Motor neuron (in vitro differentiated cells): ENCODE data around the gene TRIM67. TPM values are rescaled to one million over a fixed set of nuclear protein-coding genes. Genes with fewer than 3 reads are reported as not detected.
A peak's percentile ranks its signal among the peaks of the same experiment; 100 is the strongest.
"Not testable (repeated sequence)": the region's sequence is repeated elsewhere in the genome, so short reads cannot be mapped to it uniquely, and the experiment has no call there.

Experiments
- ATAC-seq, 8 experiments: fragments of 200-7000 bp; cut with Tn5 transposase; replicated peaks in 6 of 8; 2 replicates each; pipeline ENCODE4 v1.8.0; 2021; ENCODE audit warnings: mild to moderate bottlenecking in 8 of 8, moderate library complexity in 8 of 8
- H3K27ac ChIP-seq, 2 donors: fragments of 250-450 bp; sonication (Bioruptor Pico); 2 replicates each; pipeline ENCODE4 v1.9.0; 2021; ENCODE audit warnings: antibody characterized with exemption in 2 of 2, mild to moderate bottlenecking in 2 of 2, moderate library complexity in 1 of 2
- H3K4me1 ChIP-seq, 2 donors: fragments of 250-450 bp; sonication (Bioruptor Pico); replicated peaks in 1 of 2; 2 replicates each; pipeline ENCODE4 v1.6.1; 2021; ENCODE audit warnings: antibody characterized with exemption in 2 of 2, mild to moderate bottlenecking in 2 of 2, moderate library complexity in 1 of 2
- H3K4me3 ChIP-seq, 5 donors: fragments of 250-450 bp; sonication (Bioruptor Pico); 2 replicates each; pipeline ENCODE4 v1.9.0; 2021; ENCODE audit warnings: antibody characterized with exemption in 5 of 5, mild to moderate bottlenecking in 5 of 5, moderate library complexity in 4 of 5
- WGBS, 10 experiments: fragments of 450-650 bp; shearing (Covaris generic); methylation state at CpG; one replicate each; pipeline ENCODE4 v1.0.0; 2022; 5-methylcytosine and 5-hydroxymethylcytosine counted together
- in situ Hi-C, 9 experiments: fragments of 400-800 bp; cut with MboI; loops; one replicate each; pipeline ENCODE4 v1.15.0; 2021; ENCODE audit warnings: low sequenced_read_pairs in 9 of 9, low pct_unique_long_range_greater_than_20kb in 2 of 9; ENCODE audit not compliant: unreplicated experiment in 9 of 9
- total RNA-seq, 8 experiments: library from RNA; unstranded; fragments of 300-600 nt; gene quantifications; 2 replicates each; pipeline versions ENCODE4 v1.2.3 to v1.2.4, GENCODE V29; 2022

Gene TRIM67
- 10 to 100 TPM in 4 of 8 experiments, 1 to 10 TPM in 2, under 1 TPM in 2; 0.18 to 21.8 (median 9.5) TPM for total RNA-seq

DNA sequence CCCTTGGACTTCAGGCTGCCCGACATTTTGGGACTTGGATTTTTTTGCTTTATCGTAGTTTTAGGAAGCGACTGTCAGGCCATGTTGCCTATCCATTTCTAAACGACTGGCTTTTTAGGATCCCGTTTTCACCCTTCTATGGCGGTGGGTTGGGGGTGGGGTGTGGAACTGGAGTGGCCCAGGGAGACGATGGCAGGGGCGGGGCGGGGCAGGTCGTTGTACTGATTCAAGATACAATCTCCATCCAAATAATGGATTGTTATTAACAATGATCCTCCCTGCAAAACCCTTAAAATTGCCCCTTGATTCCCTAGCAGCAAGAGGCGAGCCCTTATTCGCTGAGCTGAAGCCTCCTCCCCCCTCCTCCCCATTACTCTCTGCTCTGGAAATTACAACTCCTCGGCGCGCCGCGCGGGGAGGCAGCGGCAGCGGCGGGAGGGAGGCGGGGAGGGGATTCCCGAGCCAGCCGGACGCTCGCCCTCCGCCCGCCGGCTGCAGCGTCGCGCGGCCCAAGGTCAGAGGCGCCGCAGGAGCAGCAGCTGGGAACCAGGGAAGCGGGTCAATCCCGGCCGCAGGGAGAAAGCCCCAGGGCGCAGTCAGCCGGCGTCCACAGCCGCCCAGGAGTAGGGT, at the start of gene TRIM67:
Gene TRIM67, plus strand, starts transcription at position 392 of the 630 bp plus-strand sequence. CDS start 912 bp downstream, outside the sequence.
- Histone ChIP-seq H3K4me3 (peak within 1 kb of the TSS; percentile 40 to 68 (median 54)), H3K4me1 (peaks cover 19 to 36% of the 10 kb centered on the region in 2 donors), H3K27ac (peak within 1 kb of the TSS; percentile 63 to 85)
- in situ Hi-C loops, result no loop called here
- peak; percentile 50 to 81 (median 72) for ATAC-seq
- 0 to 2% (median 0%) methylated on average over 1 to 6 of the region's 42 CpGs; no CpG with 5 or more reads in 5 of the 10 experiments for WGBS, 10 experiments

GRCh38 chr1:231116738-231117137, 45.1 kb upstream of the TRIM67 start:
- H3K27ac ChIP-seq, result no peak overlapping the region
- H3K4me3 ChIP-seq, result no peak overlapping the region
- peaks cover 0 to 5% of the 10 kb centered on the region in 2 donors for H3K4me1 ChIP-seq
- 0 to 38% (median 0%) methylated on average over 1 of the region's 1 CpG; no CpG with 5 or more reads in 2 of the 10 experiments for WGBS, 10 experiments
- in situ Hi-C loops, result no loop called here
- peak in 4 of 8 experiments; percentile 14 to 73 (median 34) for ATAC-seq

GRCh38 chr1:231118704-231119453, 43.0 kb upstream of the TRIM67 start:
- in situ Hi-C loops, result no loop called here
- ATAC-seq, result no peak
- H3K4me1 ChIP-seq, result peaks cover 0 to 5% of the 10 kb centered on the region in 2 donors
- whole genome bisulfite sequencing, 10 experiments, result 7 to 91% (median 47%) methylated on average over 3 to 8 of the region's 8 CpGs; no CpG with 5 or more reads in 1 of the 10 experiments
- H3K4me3 ChIP-seq, result no peak overlapping the region
- H3K27ac ChIP-seq, result no peak overlapping the region

GRCh38 chr1:231121533-231121932, 40.3 kb upstream of the TRIM67 start:
- 0 to 100% (median 86%) methylated on average over 1 of the region's 1 CpG; no CpG with 5 or more reads in 1 of the 10 experiments for WGBS, 10 experiments
- in situ Hi-C loops, result no loop called here
- no peak overlapping the region for H3K4me3 ChIP-seq
- H3K4me1 ChIP-seq, result peaks cover 0 to under 1% of the 10 kb centered on the region in 2 donors
- no peak for ATAC-seq
- H3K27ac ChIP-seq, result no peak overlapping the region

DNA sequence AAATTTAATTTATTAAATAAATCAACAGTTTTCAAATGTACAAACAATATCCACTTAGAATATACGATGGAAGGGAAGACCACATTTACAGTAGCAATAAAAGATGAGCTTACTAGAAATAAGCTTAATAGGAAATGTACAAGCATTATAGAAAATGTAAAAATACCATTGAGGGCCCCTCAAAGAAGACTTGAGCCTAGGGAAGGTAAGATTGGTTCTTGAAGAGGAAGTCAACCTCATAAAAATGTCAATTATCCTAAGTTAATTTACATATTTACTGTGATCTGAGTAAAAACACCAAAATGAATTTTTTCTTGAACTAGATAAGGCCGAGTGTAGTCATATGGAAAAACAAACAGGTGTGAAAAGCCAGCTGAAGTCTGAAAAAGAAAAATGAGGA, 39.7 kb upstream of the TRIM67 start:
- Histone ChIP-seq H3K4me1 (no peaks in the 10 kb centered on the region), H3K27ac (no peak overlapping the region), H3K4me3 (no peak overlapping the region)
- in situ Hi-C loops, result no loop called here
- 41 to 92% (median 68%) methylated on average over 2 of the region's 2 CpGs for WGBS, 10 experiments
- no peak for ATAC-seq

DNA sequence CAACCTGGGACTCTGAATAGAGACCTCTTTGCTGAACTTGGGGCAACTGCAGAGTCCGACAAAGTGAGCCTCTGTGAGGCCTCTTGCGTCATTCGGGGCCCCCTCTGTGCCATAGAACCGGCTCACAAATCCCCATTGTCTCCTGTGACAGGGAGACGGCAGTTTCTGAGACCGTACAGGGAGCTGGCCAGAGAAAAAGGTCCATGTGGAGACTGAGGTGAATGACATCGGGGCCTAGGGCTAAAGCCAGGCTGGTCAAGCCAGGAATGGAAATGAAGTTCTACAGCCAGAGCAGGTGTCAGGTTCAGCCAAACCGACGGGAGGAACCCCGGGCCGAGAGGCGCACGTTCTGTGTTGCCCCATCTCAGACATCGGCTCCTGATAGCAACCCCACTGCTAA, 37.1 kb upstream of the TRIM67 start:
- ATAC-seq, result no peak
- Histone ChIP-seq H3K4me1 (no peaks in the 10 kb centered on the region), H3K4me3 (no peak overlapping the region), H3K27ac (no peak overlapping the region)
- in situ Hi-C loops, result no loop called here
- 48 to 92% (median 77%) methylated on average over 1 to 12 of the region's 14 CpGs; no CpG with 5 or more reads in 3 of the 10 experiments for WGBS, 10 experiments

- 7 to 87% (median 68%) methylated on average over 3 to 9 of the region's 9 CpGs; no CpG with 5 or more reads in 2 of the 10 experiments for WGBS, 10 experiments
- in situ Hi-C loops, result no loop called here
- Histone ChIP-seq H3K27ac (no peak overlapping the region), H3K4me1 (no peaks in the 10 kb centered on the region), H3K4me3 (no peak overlapping the region)
- ATAC-seq, result peak in 2 of 8 experiments; percentile 56 to 96
These were observed 35.8 kb upstream of the TRIM67 start for GRCh38 chr1:231125972-231126580.

DNA sequence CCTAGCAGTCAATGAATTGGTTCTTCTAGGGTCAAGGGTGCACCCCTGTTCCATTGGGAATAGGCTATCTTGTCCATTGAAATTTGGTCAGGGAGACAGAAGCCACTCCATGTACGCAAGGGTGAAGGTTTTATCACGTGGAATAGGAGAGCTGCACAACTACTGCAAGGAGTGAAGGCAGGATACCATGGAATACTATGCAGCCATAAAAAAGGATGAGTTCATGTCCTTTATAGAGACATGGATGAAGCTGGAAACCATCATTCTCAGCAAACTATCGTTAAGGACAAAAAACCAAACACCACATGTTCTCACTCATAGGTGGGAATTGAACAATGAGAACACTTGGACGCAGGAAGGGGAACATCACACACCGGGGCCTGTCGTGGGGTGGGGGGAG, 34.8 kb upstream of the TRIM67 start:
- ATAC-seq, in situ Hi-C loops, H3K27ac ChIP-seq, H3K4me3 ChIP-seq, H3K4me1 ChIP-seq: not testable (repeated sequence)
- 0 to 100% (median 79%) methylated on average over 1 to 4 of the region's 6 CpGs; no CpG with 5 or more reads in 3 of the 10 experiments for WGBS, 10 experiments

DNA sequence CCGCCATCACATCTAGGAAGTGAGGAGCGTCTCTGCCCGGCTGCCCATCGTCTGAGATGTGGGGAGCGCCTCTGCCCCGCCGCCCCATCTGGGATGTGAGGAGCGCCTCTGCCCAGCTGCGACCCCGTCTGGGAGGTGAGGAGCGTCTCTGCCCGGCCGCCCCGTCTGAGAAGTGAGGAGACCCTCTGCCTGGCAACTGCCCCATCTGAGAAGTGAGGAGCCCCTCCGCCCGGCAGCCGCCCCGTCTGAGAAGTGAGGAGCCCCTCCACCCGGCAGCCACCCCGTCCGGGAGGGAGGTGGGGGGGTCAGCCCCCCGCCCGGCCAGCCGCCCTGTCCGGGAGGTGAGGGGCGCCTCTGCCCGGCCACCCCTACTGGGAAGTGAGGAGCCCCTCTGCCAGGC, 33.4 kb upstream of the TRIM67 start:
- in situ Hi-C loops, H3K27ac ChIP-seq, H3K4me1 ChIP-seq, ATAC-seq, H3K4me3 ChIP-seq: not testable (repeated sequence)
- WGBS, 10 experiments, result 100% methylated on average over 1 of the region's 27 CpGs; no CpG with 5 or more reads in 9 of the 10 experiments

GRCh38 chr1:231130544-231130943, 31.3 kb upstream of the TRIM67 start:
- 7 to 91% (median 80%) methylated on average over 1 to 4 of the region's 4 CpGs; no CpG with 5 or more reads in 3 of the 10 experiments for WGBS, 10 experiments
- Histone ChIP-seq H3K4me3 (no peak overlapping the region), H3K27ac (no peak overlapping the region), H3K4me1 (no peaks in the 10 kb centered on the region)
- no peak for ATAC-seq
- in situ Hi-C loops, result no loop called here

GRCh38 chr1:231132591-231132990, 29.3 kb upstream of the TRIM67 start:
- 61 to 100% (median 93%) methylated on average over 1 to 8 of the region's 8 CpGs for WGBS, 10 experiments
- H3K4me1 ChIP-seq, H3K4me3 ChIP-seq, H3K27ac ChIP-seq, in situ Hi-C loops, ATAC-seq: not testable (repeated sequence)

GRCh38 chr1:231134624-231135023, 27.2 kb upstream of the TRIM67 start:
- no peak for ATAC-seq
- WGBS, 10 experiments, result 23 to 100% (median 84%) methylated on average over 1 to 5 of the region's 5 CpGs; no CpG with 5 or more reads in 2 of the 10 experiments
- no peaks in the 10 kb centered on the region for H3K4me1 ChIP-seq
- in situ Hi-C loops, result no loop called here
- no peak overlapping the region for H3K4me3 ChIP-seq
- no peak overlapping the region for H3K27ac ChIP-seq

DNA sequence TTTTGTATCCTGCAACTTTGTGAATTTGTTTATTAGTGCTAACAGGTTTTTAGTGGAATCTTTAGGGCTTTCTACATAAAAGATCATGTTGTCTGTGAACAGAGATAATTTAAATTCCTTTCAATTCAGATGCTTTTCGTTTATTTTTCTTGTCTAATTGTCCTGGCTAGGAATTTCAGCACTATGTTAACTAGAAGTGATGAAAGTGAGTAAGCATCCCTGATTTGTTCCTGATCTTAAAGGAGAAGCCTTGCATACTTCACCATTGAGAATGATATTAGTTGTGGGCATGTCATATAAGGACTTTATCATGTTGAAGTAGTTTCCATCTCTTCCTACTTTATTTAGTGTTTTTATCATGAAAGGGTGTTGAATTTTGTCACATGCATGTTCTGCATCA, 23.6 kb upstream of the TRIM67 start:
- 0 to 50% (median 8%) methylated on average over 1 of the region's 1 CpG for WGBS, 10 experiments

More for the DNA sequence above, 23.6 kb upstream of the TRIM67 start:
- no peak overlapping the region for H3K27ac ChIP-seq
- no peak overlapping the region for H3K4me3 ChIP-seq
- in situ Hi-C loops, result no loop called here
- no peak for ATAC-seq
- no peaks in the 10 kb centered on the region for H3K4me1 ChIP-seq
